Activated T-helper 2 cell treated with anti-CD3 and anti-CD28 coated beads, Interferon-gamma antibody, Interleukin-2, Interleukin-4, amounts not matched to agents 10 μg/mL and 5 μg/mL and 100 μg/mL, durations not matched to agents 14 hours and 24 hours and 36 hours (primary cell): ENCODE measurements around the gene ZNF385D. TPM values are rescaled to one million over a fixed set of nuclear protein-coding genes. Genes with fewer than 3 reads are reported as not detected.

Source experiments
- DNase-seq: peaks from one replicate; pipeline ENCODE4 v3.0.0; 2021; ENCODE audit warnings: low spot score
- H3K27ac Mint-ChIP-seq: one replicate; pipeline ENCODE4 v1.8.0; 2021; ENCODE audit warnings: mixed read lengths
- H3K27me3 Mint-ChIP-seq: one replicate; pipeline ENCODE4 v1.8.0; 2021; ENCODE audit warnings: low read depth, mixed read lengths
- H3K36me3 Mint-ChIP-seq: one replicate; pipeline ENCODE4 v1.8.0; 2021; ENCODE audit warnings: low read depth, mixed read lengths
- H3K4me1 Mint-ChIP-seq: one replicate; pipeline ENCODE4 v1.8.0; 2021; ENCODE audit warnings: low read depth, mixed read lengths
- H3K4me3 Mint-ChIP-seq: one replicate; pipeline ENCODE4 v1.8.0; 2021; ENCODE audit warnings: low read depth, mild to moderate bottlenecking, moderate library complexity, mixed read lengths
- H3K9me3 Mint-ChIP-seq: one replicate; pipeline ENCODE4 v1.8.0; 2021; ENCODE audit warnings: mixed read lengths
- intact Hi-C: fragments of 100-400 bp; cut with micrococcal nuclease; formaldehyde crosslinking; loops from one replicate; pipeline ENCODE4 v1.15.1; 2023
- total RNA-seq: library from RNA; stranded (reverse); gene quantifications from 2 replicates; pipeline ENCODE4 v1.2.3, GENCODE V29; 2022

ZNF385D gene
- total RNA-seq, 1 donor from 2014 or later: not detected

DNA sequence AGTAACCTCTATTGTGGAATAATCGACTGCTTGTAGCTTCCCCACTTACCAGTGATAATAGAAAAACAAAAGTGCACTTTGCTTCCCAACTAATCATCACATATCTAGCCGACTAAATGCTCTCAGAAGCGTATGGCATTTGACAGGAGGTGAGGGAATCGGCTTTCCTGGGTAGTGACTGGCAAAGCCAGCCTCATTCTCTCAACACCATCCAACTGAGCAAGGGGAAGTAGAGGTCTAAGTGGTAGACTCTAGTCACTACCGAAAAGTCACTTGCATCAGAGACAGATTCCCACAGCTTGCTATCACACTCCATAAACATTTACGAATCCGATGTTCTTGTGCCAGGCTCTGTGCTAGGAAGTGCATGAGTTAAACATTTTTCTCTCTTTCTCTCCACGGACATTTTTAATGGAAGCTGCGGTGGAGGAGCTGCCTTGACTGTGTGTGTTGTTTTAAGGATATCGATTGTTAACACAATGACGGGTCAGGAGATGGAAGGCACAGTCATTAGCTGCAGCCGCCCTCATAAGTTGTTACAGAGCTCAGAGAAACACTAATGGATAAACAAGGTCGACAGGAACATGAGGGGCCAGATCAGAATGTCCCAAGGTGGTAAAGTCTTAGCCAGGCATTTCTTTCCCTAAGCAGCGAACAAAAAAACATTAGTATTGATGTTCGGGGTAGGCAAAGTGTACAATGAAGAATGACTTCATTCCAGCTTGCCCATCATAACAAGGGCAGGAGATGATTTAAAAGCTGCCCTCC, 11.9 kb downstream of the ZNF385D start:
- H3K27me3 Mint-ChIP-seq: no peaks in the 10 kb centered on the region
- H3K4me3 Mint-ChIP-seq: no peak overlapping the region
- H3K36me3 Mint-ChIP-seq: no peaks in the 10 kb centered on the region
- no peaks in the 10 kb centered on the region for H3K4me1 Mint-ChIP-seq
- H3K27ac Mint-ChIP-seq: no peak overlapping the region
- no peak for DNase-seq
- H3K9me3 Mint-ChIP-seq: peaks cover 22% of the 10 kb centered on the region
- intact Hi-C loops: no loop called here

GRCh38 chr3:21738283-21738682, 12.7 kb downstream of the ZNF385D start:
- Mint-ChIP-seq H3K4me3 (no peak overlapping the region), H3K27ac (no peak overlapping the region), H3K9me3 (peaks cover 26% of the 10 kb centered on the region), H3K27me3 (no peaks in the 10 kb centered on the region), H3K36me3 (no peaks in the 10 kb centered on the region), H3K4me1 (no peaks in the 10 kb centered on the region)
- intact Hi-C loops: no loop called here
- DNase-seq: no peak

DNA sequence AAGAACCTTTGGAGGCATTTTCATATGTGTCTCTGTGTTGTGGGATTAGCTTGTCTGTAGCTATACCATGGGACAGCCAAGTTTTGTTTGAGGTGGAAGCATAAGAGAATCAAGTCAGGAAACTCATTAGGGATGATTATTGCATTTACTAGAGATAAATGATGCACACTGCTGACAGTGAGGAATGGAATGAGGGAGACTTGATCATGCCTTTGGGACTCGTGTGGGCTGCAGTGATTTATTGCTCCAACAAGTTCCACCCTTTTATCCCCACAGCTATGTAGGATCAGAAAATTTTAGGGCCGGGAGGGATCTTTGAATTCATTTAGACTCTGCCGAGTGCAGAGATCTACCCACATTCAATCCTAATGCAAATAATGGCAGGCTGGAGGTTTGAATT, 16.3 kb downstream of the ZNF385D start:
- peaks cover 20% of the 10 kb centered on the region for H3K9me3 Mint-ChIP-seq
- no peaks in the 10 kb centered on the region for H3K27me3 Mint-ChIP-seq
- no peak overlapping the region for H3K4me3 Mint-ChIP-seq
- intact Hi-C loops: no loop called here
- no peak for DNase-seq
- H3K36me3 Mint-ChIP-seq: no peaks in the 10 kb centered on the region
- H3K27ac Mint-ChIP-seq: no peak overlapping the region
- no peaks in the 10 kb centered on the region for H3K4me1 Mint-ChIP-seq

DNA sequence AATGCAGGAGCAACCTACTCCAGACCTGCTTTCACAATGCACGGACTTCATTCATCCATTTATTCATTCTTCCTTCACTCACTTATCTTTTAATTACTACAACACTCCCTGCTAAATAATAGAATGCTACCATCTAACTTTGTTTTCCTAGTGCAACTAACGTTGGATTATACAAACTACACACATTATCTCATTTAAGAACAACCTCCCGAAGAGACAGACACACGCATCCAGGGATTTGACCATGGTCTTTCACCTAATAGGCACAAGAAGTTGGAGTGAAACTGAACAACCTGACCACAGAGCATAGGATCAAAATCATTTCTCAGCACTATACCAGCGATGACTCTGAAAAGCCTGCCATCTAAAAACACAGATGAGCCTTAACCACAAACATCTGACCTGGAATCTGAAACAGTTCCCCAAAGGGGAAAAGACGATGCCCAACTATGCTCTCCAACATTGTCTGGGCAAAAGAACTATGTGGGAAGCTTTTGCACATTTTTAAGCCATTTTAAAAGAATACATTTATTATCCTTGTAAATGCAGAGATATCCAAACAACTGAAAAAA, 21.0 kb downstream of the ZNF385D start:
- Mint-ChIP-seq H3K27me3 (no peaks in the 10 kb centered on the region), H3K4me1 (no peaks in the 10 kb centered on the region), H3K9me3 (peaks cover 19% of the 10 kb centered on the region), H3K27ac (no peak overlapping the region), H3K36me3 (no peaks in the 10 kb centered on the region), H3K4me3 (no peak overlapping the region)
- intact Hi-C loops: no loop called here
- DNase-seq: no peak

- H3K27me3 Mint-ChIP-seq: no peaks in the 10 kb centered on the region
- H3K27ac Mint-ChIP-seq: no peak overlapping the region
- no peak for DNase-seq
- no peaks in the 10 kb centered on the region for H3K36me3 Mint-ChIP-seq
- peaks cover 22% of the 10 kb centered on the region for H3K9me3 Mint-ChIP-seq
- intact Hi-C loops: no loop called here
- H3K4me1 Mint-ChIP-seq: no peaks in the 10 kb centered on the region
- no peak overlapping the region for H3K4me3 Mint-ChIP-seq
Observed at GRCh38 chr3:21729331-21729730, 21.7 kb downstream of the ZNF385D start.

- no peak for DNase-seq
- no peaks in the 10 kb centered on the region for H3K36me3 Mint-ChIP-seq
- intact Hi-C loops: no loop called here
- no peak overlapping the region for H3K4me3 Mint-ChIP-seq
- H3K27me3 Mint-ChIP-seq: no peaks in the 10 kb centered on the region
- no peak overlapping the region for H3K27ac Mint-ChIP-seq
- H3K4me1 Mint-ChIP-seq: no peaks in the 10 kb centered on the region
- H3K9me3 Mint-ChIP-seq: peaks cover 40% of the 10 kb centered on the region
Observed at GRCh38 chr3:21722768-21723167, 28.2 kb downstream of the ZNF385D start.

- Mint-ChIP-seq H3K4me3 (no peak overlapping the region), H3K27ac (no peak overlapping the region), H3K9me3 (peaks cover 40% of the 10 kb centered on the region), H3K36me3 (no peaks in the 10 kb centered on the region), H3K27me3 (no peaks in the 10 kb centered on the region), H3K4me1 (no peaks in the 10 kb centered on the region)
- DNase-seq: no peak
- intact Hi-C loops: no loop called here
Observed at GRCh38 chr3:21722301-21722700, 28.7 kb downstream of the ZNF385D start.

DNA sequence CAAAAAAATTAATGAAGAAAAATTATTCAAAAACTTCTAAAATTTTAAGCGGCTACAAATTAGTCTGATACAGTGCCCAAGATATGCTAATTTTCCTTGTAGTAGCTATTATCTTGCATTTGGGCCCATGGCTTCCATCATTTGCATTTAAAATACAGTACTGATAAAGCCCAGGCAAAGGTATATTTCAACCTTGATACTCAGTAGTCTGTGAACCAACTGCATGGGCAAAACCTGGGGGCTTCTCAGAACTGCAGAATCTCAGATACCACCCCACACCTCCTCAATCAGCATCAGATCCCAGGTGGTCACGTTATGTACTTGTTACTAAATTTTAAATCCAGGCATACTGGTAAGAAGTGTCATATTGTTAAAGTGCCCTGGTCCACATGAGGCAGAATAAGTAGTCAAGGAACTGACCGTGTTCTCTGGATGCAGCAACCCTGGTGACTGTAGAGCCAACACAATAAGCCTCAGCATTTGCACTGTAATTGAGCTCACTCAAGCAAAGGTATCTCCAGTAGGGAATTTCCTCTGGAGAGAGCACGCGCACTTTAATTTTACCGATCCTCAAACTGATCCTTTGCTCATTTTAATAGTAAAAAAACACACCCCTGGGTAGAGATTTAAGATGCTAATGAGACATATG, 31.9 kb downstream of the ZNF385D start:
- DNase-seq: no peak
- intact Hi-C loops: no loop called here
- Mint-ChIP-seq H3K27ac (no peak overlapping the region), H3K9me3 (peaks cover 24% of the 10 kb centered on the region), H3K36me3 (no peaks in the 10 kb centered on the region), H3K27me3 (no peaks in the 10 kb centered on the region), H3K4me1 (no peaks in the 10 kb centered on the region), H3K4me3 (no peak overlapping the region)

GRCh38 chr3:21718161-21718765, 32.7 kb downstream of the ZNF385D start:
- no peak for DNase-seq
- intact Hi-C loops: no loop called here
- no peaks in the 10 kb centered on the region for H3K4me1 Mint-ChIP-seq
- H3K36me3 Mint-ChIP-seq: no peaks in the 10 kb centered on the region
- no peak overlapping the region for H3K4me3 Mint-ChIP-seq
- peaks cover 16% of the 10 kb centered on the region for H3K9me3 Mint-ChIP-seq
- no peaks in the 10 kb centered on the region for H3K27me3 Mint-ChIP-seq
- no peak overlapping the region for H3K27ac Mint-ChIP-seq

GRCh38 chr3:21715662-21716061, 35.3 kb downstream of the ZNF385D start:
- intact Hi-C loops: no loop called here
- no peaks in the 10 kb centered on the region for H3K36me3 Mint-ChIP-seq
- no peak overlapping the region for H3K4me3 Mint-ChIP-seq
- DNase-seq: no peak
- no peaks in the 10 kb centered on the region for H3K4me1 Mint-ChIP-seq
- H3K27me3 Mint-ChIP-seq: no peaks in the 10 kb centered on the region
- H3K9me3 Mint-ChIP-seq: peaks cover 3% of the 10 kb centered on the region
- H3K27ac Mint-ChIP-seq: no peak overlapping the region

- no peaks in the 10 kb centered on the region for H3K4me1 Mint-ChIP-seq
- H3K27me3 Mint-ChIP-seq: no peaks in the 10 kb centered on the region
- intact Hi-C loops: no loop called here
- no peak overlapping the region for H3K4me3 Mint-ChIP-seq
- H3K27ac Mint-ChIP-seq: no peak overlapping the region
- no peak for DNase-seq
- no peaks in the 10 kb centered on the region for H3K36me3 Mint-ChIP-seq
- H3K9me3 Mint-ChIP-seq: peaks cover 12% of the 10 kb centered on the region
Observed at GRCh38 chr3:21705769-21706168, 45.2 kb downstream of the ZNF385D start.

DNA sequence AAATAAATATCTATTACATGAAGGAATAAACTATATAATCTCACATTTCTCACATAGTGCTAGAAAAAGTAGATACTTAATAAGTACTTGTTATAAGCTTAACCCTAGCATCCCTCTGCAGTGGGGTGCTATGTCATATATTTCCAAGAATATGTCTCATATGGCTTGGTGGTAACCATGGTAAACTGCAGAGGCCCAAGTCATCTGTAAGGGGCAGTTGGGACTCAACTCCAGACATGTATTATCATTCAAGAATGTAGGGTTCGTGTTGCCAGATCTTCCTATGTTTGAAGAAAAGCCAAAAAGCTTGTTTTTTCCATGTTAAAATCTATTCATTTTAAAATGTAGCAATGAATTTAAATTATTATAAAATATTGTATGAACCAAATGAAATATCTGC, 46.2 kb downstream of the ZNF385D start:
- Mint-ChIP-seq H3K36me3 (no peaks in the 10 kb centered on the region), H3K4me1 (no peaks in the 10 kb centered on the region), H3K27me3 (no peaks in the 10 kb centered on the region), H3K27ac (no peak overlapping the region), H3K9me3 (peaks cover 9% of the 10 kb centered on the region), H3K4me3 (no peak overlapping the region)
- intact Hi-C loops: no loop called here
- no peak for DNase-seq

GRCh38 chr3:21703291-21703690, 47.7 kb downstream of the ZNF385D start:
- H3K9me3 Mint-ChIP-seq: peaks cover 8% of the 10 kb centered on the region
- intact Hi-C loops: no loop called here
- no peaks in the 10 kb centered on the region for H3K4me1 Mint-ChIP-seq
- H3K36me3 Mint-ChIP-seq: no peaks in the 10 kb centered on the region
- no peaks in the 10 kb centered on the region for H3K27me3 Mint-ChIP-seq
- H3K27ac Mint-ChIP-seq: no peak overlapping the region
- DNase-seq: no peak
- H3K4me3 Mint-ChIP-seq: no peak overlapping the region
